GM20000 (cell line): ENCODE results near the gene FHAD1.

Experiments used
- DNase-seq: peaks from one replicate; pipeline ENCODE4 v3.0.0; 2012; ENCODE audit warnings: low spot score
- CTCF ChIP-seq: IDR thresholded peaks from 2 replicates; pipeline ENCODE4 v1.5.1; 2012; ENCODE audit warnings: mild to moderate bottlenecking, control low read depth; ENCODE audit errors: extremely low read depth, missing control alignments

Gene FHAD1

GRCh38 chr1:15380601-15381508 lies 133.8 kb downstream of the FHAD1 start:
- no peak for TF ChIP-seq CTCF
- DNase-seq = no peak

GRCh38 chr1:15381805-15382204 lies 134.8 kb downstream of the FHAD1 start:
- no peak for TF ChIP-seq CTCF
- no peak for DNase-seq

GRCh38 chr1:15382601-15383518 lies 135.8 kb downstream of the FHAD1 start:
- DNase-seq = no peak
- TF ChIP-seq CTCF = no peak

- no peak for TF ChIP-seq CTCF
- no peak for DNase-seq
Observed at GRCh38 chr1:15383810-15384209, 136.8 kb downstream of the FHAD1 start.

- TF ChIP-seq CTCF = no peak
- DNase-seq = peak; percentile 68
Observed at GRCh38 chr1:15384301-15384901, 137.4 kb downstream of the FHAD1 start.

- no peak for DNase-seq
- TF ChIP-seq CTCF = no peak
Observed at GRCh38 chr1:15385420-15385819, 138.4 kb downstream of the FHAD1 start.
